ENCODE data around the gene CLDN19.
A peak's percentile ranks its signal among the peaks of the same experiment; 100 is the strongest.
"Not testable (repeated sequence)": the region's sequence is repeated elsewhere in the genome, so short reads cannot be mapped to it uniquely, and the experiment has no call there.

The CLDN19 gene

GRCh38 chr1:42740851-42741580 is 980 bp upstream of the CLDN19 start:
- no peak for DNase-seq (ENCODE audit: low read depth in 4 of 4, low spot score in 1 of 4)

GRCh38 chr1:42738678-42739226 is 1.3 kb downstream of the CLDN19 start:
- no peak for DNase-seq (ENCODE audit: low read depth in 4 of 4, low spot score in 1 of 4)

GRCh38 chr1:42737986-42738677 is 1.9 kb downstream of the CLDN19 start:
- no peak for DNase-seq (ENCODE audit: low read depth in 4 of 4, low spot score in 1 of 4)

GRCh38 chr1:42737257-42737656 is 2.8 kb downstream of the CLDN19 start:
- no peak for DNase-seq (ENCODE audit: low read depth in 4 of 4, low spot score in 1 of 4)

DNA sequence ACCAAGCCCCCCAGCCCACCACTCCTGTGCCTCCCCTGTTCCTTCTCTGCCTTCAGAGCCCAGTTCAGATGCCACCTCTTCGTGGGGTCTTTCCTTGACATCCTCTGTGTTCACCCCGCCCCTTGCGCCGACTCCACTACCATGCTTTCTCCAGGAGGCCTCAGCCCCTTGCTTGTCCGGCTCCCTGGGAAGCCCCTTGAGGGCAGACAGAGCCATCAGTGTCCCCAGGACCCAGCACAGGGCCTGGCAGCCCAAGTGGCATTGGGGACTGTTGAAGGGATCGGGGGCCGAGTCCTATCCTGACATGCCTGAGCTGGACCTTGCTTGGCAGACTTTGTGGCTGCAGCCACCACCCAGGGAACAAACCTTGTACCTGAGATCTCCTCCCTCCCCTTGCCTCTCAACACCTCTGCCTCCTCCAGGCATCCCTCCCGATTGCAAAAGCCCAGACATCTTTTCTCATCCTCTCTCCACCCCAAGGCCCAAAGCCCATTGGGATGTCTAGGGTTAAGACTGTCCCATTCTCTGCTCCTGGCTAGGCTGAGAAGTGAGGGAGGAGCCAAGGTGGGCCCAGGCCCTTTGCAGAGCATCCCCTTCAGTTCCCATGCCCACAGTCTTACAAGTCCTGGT is 3.4 kb downstream of the CLDN19 start:
- no peak for DNase-seq (ENCODE audit: low read depth in 4 of 4, low spot score in 1 of 4)

GRCh38 chr1:42736152-42736551 is 3.9 kb downstream of the CLDN19 start:
- DNase-seq (ENCODE audit: low read depth in 4 of 4, low spot score in 1 of 4), result no peak

GRCh38 chr1:42735477-42736105 is 4.4 kb downstream of the CLDN19 start:
- no peak for DNase-seq (ENCODE audit: low read depth in 4 of 4, low spot score in 1 of 4)

- no peak for DNase-seq (ENCODE audit: low read depth in 4 of 4, low spot score in 1 of 4)
Observed at GRCh38 chr1:42735056-42735455, 5.0 kb downstream of the CLDN19 start.

GRCh38 chr1:42734201-42735035 is 5.6 kb downstream of the CLDN19 start:
- DNase-seq (ENCODE audit: low read depth in 4 of 4, low spot score in 1 of 4), result no peak

DNA sequence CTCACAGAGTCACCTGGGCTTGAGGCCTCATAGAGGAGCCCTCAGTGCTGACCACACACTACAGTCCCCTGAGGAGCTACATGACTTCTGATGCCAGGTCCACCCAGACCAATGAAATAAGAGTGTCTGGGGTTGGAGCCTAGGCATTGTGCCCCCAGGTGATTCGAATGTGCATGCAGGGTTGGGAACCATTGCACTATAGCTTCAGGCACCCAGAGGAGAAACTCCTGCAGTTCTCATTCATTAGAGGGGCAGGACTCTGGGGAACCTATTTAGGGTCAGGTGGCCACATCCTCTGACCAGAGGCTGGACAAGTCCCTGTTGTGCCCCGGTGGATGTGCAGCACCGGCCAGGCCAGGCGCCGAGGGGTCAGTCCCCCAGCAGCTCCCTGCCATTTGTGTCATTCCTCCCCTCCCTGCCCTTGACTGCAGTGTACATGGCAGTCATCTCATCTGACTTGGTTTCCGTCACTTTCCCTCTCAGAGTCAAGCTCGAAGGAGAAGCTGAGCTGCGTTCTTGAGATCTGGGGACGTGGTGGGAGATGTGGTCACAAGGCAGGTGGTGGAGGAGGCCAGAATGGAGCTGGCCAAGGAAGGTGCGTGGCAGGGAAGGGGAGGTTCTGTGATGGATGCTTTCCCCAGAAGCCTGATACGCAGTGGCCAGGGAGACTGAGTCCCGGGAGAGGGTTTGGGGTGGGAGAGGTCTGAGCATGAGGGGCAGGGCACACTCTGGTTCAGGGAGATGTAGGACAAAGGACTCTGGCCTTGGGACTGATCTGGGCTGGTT is 6.4 kb downstream of the CLDN19 start:
- no peak for DNase-seq (ENCODE audit: low read depth in 4 of 4, low spot score in 1 of 4)

GRCh38 chr1:42732126-42732680 is 7.8 kb downstream of the CLDN19 start:
- no peak for DNase-seq (ENCODE audit: low read depth in 4 of 4, low spot score in 1 of 4)

- DNase-seq (ENCODE audit: low read depth in 4 of 4, low spot score in 1 of 4), result no peak
Observed at GRCh38 chr1:42731585-42731984, 8.5 kb downstream of the CLDN19 start.

DNA sequence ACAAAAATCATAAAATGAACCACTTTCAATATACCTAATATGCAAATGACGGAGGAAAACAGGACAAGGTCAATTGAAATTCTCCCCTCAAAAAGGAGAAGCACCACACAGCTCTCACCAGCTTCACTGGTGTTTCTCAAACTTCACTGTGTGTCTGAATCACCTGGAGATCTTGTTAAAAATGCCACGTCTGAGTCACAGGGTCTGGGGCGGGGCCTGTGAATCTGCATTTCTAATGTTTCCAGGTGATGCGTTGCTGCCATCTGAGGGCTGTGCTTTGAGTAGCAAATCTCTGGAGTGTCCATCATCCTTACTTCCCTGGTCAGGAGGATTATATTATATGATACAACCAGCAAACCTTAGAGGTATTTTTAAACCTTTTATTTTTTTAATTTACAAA is 9.0 kb downstream of the CLDN19 start:
- DNase-seq (ENCODE audit: low read depth in 4 of 4, low spot score in 1 of 4), result peak in 3 of 4 experiments; percentile 32 to 58 (median 45)

DNA sequence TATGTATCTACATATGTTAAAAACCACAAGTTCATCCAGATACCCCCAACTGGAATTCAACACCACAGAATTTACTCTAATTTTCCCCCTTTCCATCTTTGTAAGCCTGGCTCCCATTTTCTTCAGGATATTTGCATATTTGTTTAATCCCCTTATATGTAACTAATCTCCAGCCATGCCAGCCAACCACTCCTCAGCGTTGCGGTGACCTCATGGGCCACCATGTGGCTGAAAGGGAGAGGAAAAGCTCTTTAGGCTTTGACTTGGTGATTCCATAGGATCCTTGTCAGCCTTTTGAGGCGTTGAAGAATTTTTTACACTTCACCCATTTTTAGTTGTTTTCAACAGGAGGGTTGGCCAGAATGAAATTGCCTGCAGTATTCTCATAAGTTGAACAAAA is 10.0 kb downstream of the CLDN19 start:
- no peak for DNase-seq (ENCODE audit: low read depth in 4 of 4, low spot score in 1 of 4)

GRCh38 chr1:42725820-42726219 is 14.2 kb downstream of the CLDN19 start:
- not testable (repeated sequence) for DNase-seq (ENCODE audit: low read depth in 4 of 4, low spot score in 1 of 4)

DNA sequence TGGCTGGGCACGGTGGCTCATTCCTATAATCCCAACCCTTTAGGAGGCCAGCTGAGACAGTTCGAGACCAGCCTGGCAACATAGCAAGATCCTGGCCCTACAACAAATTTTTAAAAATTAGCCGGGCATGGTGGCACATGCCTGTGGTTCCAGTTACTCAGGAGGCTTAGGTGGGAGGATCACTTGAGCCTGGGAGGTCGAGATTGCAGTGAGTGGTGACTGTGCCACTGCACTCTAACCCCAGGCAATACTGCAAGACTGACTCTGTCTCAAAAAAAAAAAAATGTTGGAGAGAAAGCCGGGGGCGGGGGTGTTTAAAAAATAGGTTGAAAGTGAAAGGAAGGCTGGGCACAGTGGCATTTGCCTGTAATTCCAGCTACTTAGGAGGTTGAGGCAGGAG is 16.5 kb downstream of the CLDN19 start:
- no peak for DNase-seq (ENCODE audit: low read depth in 4 of 4, low spot score in 1 of 4)

- DNase-seq (ENCODE audit: low read depth in 4 of 4, low spot score in 1 of 4), result not testable (repeated sequence)
Observed at GRCh38 chr1:42722403-42722802, 17.6 kb downstream of the CLDN19 start.

DNA sequence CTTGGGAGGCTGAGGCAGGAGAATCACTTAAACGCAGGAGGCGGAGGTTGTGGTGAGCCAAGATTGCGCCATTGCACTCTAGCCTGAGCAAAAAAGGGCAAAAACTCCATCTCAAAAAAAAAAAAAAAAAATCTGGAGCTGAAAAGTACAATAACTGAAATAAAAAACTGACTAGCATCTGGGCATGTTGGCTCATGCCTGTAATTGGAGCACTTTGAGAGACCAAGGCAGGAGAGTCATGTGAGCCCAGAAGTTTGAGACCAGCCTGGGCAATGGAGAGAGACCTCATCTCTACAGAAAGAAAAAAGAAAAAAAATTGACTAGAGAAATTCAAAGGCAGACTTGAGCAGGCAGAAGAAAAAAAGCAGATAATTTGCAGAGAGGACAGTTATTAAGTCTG is 18.1 kb downstream of the CLDN19 start:
- no peak for DNase-seq (ENCODE audit: low read depth in 4 of 4, low spot score in 1 of 4)

- no peak for DNase-seq (ENCODE audit: low read depth in 4 of 4, low spot score in 1 of 4)
Observed at GRCh38 chr1:42720868-42721267, 19.2 kb downstream of the CLDN19 start.

GRCh38 chr1:42714441-42714840 is 25.6 kb downstream of the CLDN19 start:
- DNase-seq (ENCODE audit: low read depth in 4 of 4, low spot score in 1 of 4), result not testable (repeated sequence)

Measured in stimulated activated CD4-positive, alpha-beta T cell treated with anti-CD3 and anti-CD28 coated beads, Interleukin-1b, Interleukin-23, amount 100 ng/mL, for 24 hours (primary cell).